ES-I3 (cell line): Measurements from ENCODE around the gene NRTN.
"Not testable (repeated sequence)": the region's sequence is repeated elsewhere in the genome, so short reads cannot be mapped to it uniquely, and the experiment has no call there.

Experiments used
- H3K36me3 ChIP-seq: 2 replicates; pipeline ENCODE4 v1.6.1; 2013; ENCODE audit warnings: mild to moderate bottlenecking, low read length, control low read depth, moderate library complexity; ENCODE audit not compliant: insufficient read depth
- H3K4me1 ChIP-seq: 2 replicates; pipeline ENCODE4 v1.6.1; 2013; ENCODE audit warnings: mild to moderate bottlenecking, control low read depth, low read length; ENCODE audit not compliant: insufficient read depth
- H3K9ac ChIP-seq: 2 replicates; pipeline ENCODE4 v1.6.1; 2013; ENCODE audit warnings: low read depth, mild to moderate bottlenecking, low read length, moderate library complexity
- H3K9me3 ChIP-seq: 2 replicates; pipeline ENCODE4 v1.6.1; 2013; ENCODE audit warnings: mild to moderate bottlenecking, low read length, moderate library complexity; ENCODE audit not compliant: control insufficient read depth, insufficient read depth

Gene NRTN

DNA sequence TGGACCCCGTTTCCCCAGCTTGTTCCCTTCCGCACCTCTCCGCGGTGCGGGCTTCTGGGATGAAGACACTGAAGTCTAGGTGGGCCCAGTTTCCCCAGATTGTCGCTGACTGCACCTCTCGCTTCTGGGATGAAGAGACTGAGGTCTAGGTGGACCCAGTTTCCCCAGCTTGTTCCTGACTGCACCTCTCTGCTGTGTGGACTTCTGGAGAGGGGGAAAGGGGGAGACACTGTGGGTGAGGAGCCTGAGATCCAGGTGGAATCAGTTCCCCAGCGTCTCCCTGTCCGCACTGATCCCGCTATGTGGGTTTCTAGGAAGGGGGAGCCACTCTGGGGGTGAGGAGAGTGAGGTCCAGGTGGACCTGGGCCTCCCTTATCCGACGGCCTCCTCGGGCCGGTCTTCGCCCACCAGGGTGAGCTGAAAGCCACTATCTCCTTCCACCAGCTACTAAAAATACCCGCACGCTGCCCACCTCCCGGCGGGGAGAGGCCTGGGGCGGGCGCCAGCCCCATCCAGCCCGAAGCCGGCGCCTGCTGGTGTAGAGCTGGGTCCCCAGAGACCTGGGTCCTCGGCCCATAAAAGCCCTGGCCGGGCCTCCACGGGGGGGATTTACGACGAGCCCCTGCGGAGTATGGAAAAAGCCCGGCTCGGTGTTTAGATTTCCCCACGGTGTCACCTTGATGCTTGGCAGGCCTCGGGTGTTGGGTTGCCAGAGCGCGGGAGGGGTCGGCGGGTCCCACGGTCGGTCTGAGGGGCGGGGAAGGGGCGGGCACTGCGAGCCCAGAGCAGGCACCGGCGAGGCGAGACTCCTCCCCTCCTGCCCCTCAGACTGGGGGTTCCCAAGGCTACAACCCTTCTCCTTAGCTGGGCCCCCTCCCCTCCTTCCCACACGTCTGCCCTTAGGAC, 24.0 kb downstream of the NRTN start:
- Histone ChIP-seq H3K36me3 (no peaks in the 10 kb centered on the region), H3K9ac (peak overlapping the region; percentile 82), H3K9me3 (no peaks in the 10 kb centered on the region), H3K4me1 (peaks cover 3% of the 10 kb centered on the region; the same call in 1 of the 2 replicates)

- H3K36me3 ChIP-seq = no peaks in the 10 kb centered on the region
- peaks cover 3% of the 10 kb centered on the region; the same call in 1 of the 2 replicates for H3K4me1 ChIP-seq
- no peaks in the 10 kb centered on the region for H3K9me3 ChIP-seq
- H3K9ac ChIP-seq = peak overlapping the region; percentile 82; the same call in 1 of the 2 replicates
Measured at GRCh38 chr19:5829567-5830310, 24.9 kb downstream of the NRTN start.

DNA sequence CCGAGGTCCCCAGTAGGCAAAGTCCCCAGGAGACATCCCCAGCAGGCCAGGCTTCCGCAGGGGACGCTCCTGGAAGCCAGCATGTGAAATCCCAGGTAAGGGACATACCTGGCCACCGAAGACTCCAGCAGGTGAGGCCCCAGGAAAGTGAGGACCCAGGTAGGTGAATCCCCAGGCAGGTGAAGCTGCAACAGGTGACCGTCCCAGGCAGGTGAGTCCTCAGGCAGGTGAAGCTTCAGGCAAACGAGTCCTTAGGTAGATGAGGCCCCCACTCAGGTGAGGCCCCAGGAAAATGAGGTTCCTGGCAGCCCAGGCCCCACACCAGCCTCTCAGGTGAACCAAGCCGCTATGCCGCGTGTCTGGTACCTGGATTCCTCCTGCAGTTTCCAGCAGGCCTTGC, 26.3 kb downstream of the NRTN start:
- Histone ChIP-seq H3K4me1 (peaks cover 2% of the 10 kb centered on the region; the same call in 1 of the 2 replicates), H3K36me3 (no peaks in the 10 kb centered on the region), H3K9ac (no peak overlapping the region), H3K9me3 (no peaks in the 10 kb centered on the region)

- no peaks in the 10 kb centered on the region for H3K9me3 ChIP-seq
- no peaks in the 10 kb centered on the region for H3K4me1 ChIP-seq
- H3K36me3 ChIP-seq = no peaks in the 10 kb centered on the region
- H3K9ac ChIP-seq = no peak overlapping the region
Measured at GRCh38 chr19:5832061-5832460, 27.2 kb downstream of the NRTN start.

GRCh38 chr19:5832527-5833216, 27.8 kb downstream of the NRTN start:
- H3K9ac ChIP-seq = no peak overlapping the region

GRCh38 chr19:5837761-5838352, 33.0 kb downstream of the NRTN start:
- no peaks in the 10 kb centered on the region for H3K9me3 ChIP-seq
- no peaks in the 10 kb centered on the region for H3K4me1 ChIP-seq
- H3K36me3 ChIP-seq = no peaks in the 10 kb centered on the region
- H3K9ac ChIP-seq = no peak overlapping the region

More at GRCh38 chr19:5832527-5833216, 27.8 kb downstream of the NRTN start:
- Histone ChIP-seq H3K4me1 (no peaks in the 10 kb centered on the region), H3K9me3 (no peaks in the 10 kb centered on the region), H3K36me3 (no peaks in the 10 kb centered on the region)

DNA sequence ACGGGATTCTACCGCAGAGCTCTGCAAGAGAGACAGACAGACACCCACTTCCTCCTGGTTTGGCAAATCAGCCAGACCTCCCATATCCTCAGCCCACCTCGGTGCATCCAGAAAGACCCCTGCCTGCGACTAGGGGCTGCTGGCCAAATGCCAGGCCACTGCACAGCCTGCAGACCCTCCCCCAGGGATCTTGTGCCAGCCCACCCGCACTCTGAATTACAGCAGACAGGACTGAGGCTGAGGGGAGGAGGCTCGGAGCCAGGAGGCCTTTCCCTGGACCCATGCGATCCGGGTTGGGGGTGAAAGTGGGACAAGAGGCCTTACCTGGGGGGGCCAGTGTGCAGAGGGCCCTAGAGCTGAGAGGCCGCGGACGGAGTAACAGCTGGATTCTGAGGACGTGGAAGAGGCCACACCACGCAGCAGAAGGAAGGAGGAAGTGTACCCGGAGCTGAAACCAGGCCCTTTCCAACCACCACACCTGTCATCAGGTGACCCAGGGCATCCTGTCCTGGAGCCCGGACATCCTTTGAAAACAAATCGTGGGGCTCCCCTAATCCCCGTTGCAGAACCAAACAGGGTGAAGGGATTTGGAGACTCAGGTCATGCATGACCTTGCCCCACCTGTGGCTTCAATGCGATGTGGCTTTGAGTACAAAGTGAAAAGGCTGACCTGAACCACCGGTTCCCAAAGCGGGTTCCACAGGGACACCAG, 33.6 kb downstream of the NRTN start:
- Histone ChIP-seq H3K4me1 (no peaks in the 10 kb centered on the region), H3K9ac (no peak overlapping the region)

DNA sequence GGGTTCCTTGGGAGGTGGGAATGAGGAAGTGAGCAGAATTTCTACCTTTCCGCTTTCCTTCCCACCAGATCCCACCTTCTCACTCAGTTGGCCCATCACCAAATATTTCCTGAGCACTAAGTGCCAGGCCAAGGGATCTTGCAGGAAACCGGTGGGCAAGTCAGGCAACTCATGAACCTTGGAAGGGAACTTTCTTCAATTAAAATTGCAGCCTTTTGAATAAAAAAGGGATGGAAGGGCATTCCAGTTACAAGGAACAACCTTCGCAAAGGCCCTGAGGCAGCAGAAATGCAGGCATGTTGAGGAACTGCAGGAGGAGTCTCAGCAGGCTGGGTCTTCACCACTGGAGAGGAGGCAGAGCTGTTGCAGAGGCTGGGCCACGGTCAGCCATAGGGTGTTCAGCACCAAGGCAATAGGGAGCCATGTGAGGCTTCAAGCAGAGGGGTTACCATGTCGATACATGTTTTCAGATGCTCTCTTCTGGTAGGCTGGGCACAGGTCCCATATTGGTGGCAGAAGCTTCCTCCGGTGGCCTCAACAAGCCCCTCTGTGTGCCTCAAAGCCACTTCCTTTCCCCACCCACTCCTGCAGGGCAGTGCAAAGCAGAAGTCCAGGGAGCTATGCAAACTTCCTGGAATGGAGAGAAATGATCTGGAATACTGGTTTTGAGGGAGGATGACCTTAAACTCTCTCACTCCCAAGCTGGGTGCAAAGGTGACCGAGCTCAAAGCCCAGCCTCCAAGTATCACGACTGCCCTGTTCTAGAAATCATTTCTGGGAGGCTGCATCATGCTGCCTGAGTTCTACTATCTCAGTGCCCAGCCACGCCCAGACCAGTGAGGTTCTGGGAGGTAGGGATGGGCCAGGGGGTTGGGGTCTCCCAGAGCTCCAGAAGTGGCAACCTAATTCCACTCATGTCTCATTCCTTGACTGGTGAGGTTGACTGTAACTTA, 34.5 kb downstream of the NRTN start, which contains the start of gene FUT6:
Gene FUT6, minus strand, starts transcription at position 638 of the 953 bp plus-strand sequence. CDS start 7,135 bp downstream, outside the sequence.
- Histone ChIP-seq H3K9me3 (no peaks in the 10 kb centered on the region), H3K9ac (no peak within 1 kb of the TSS), H3K4me1 (no peaks in the 10 kb centered on the region), H3K36me3 (no peaks in the 10 kb centered on the region)

More for the DNA sequence above, 33.6 kb downstream of the NRTN start:
- H3K36me3 ChIP-seq = no peaks in the 10 kb centered on the region
- H3K9me3 ChIP-seq = no peaks in the 10 kb centered on the region

GRCh38 chr19:5841735-5842111, 36.9 kb downstream of the NRTN start:
- not testable (repeated sequence) for H3K9ac ChIP-seq, H3K36me3 ChIP-seq, H3K4me1 ChIP-seq, H3K9me3 ChIP-seq

GRCh38 chr19:5843295-5843927, 38.5 kb downstream of the NRTN start:
- Histone ChIP-seq H3K9ac (no peak overlapping the region), H3K4me1 (no peaks in the 10 kb centered on the region), H3K9me3 (no peaks in the 10 kb centered on the region), H3K36me3 (no peaks in the 10 kb centered on the region)

- H3K9ac ChIP-seq = no peak overlapping the region
- H3K36me3 ChIP-seq = no peaks in the 10 kb centered on the region
- no peaks in the 10 kb centered on the region for H3K4me1 ChIP-seq
- H3K9me3 ChIP-seq = no peaks in the 10 kb centered on the region
Measured at GRCh38 chr19:5844456-5845433, 39.9 kb downstream of the NRTN start.
